K562 (cell line): ENCODE measurements around the gene RNF25. TPM values are rescaled to one million over a fixed set of nuclear protein-coding genes. Genes with fewer than 3 reads are reported as not detected.

Experiments used
- CREB1 ChIP-seq, 2 experiments: sonication (generic) in 1 of 2; formaldehyde crosslinking in 1 of 2; IDR thresholded peaks; 2 replicates each; pipeline versions ENCODE4 v1.6.1 to v1.8.0; 2012 to 2022; ENCODE audit warnings: inconsistent platforms in 1 of 2, mild to moderate bottlenecking in 1 of 2, missing genetic modification reagents in 1 of 2, moderate library complexity in 1 of 2
- CTCFL ChIP-seq: IDR thresholded peaks from 2 replicates; pipeline ENCODE4 v1.6.1; 2011; ENCODE audit warnings: borderline replicate concordance, low read depth, mild to moderate bottlenecking, moderate library complexity, low read length; ENCODE audit not compliant: insufficient read depth, poor library complexity, severe bottlenecking
- DLX4 ChIP-seq: fragments of 250-450 bp; sonication (Bioruptor Pico); IDR thresholded peaks from 2 replicates; pipeline ENCODE4 v1.6.1; 2021; ENCODE audit warnings: mild to moderate bottlenecking
- ETS2 ChIP-seq: IDR thresholded peaks from 2 replicates; pipeline ENCODE4 v1.6.1; 2016; ENCODE audit warnings: borderline replicate concordance, missing genetic modification characterization, mild to moderate bottlenecking, moderate library complexity, missing compliant biosample characterization; ENCODE audit not compliant: poor library complexity, severe bottlenecking
- ETV6 ChIP-seq, 3 experiments: fragments of 150-350 bp in 1 of 3; sonication (generic) in 1 of 3; formaldehyde crosslinking in 1 of 3; IDR thresholded peaks; 2 replicates each; pipeline versions ENCODE4 v1.6.1 to v1.8.0; 2014 to 2022; ENCODE audit warnings: borderline replicate concordance in 2 of 3, low read depth in 2 of 3, antibody characterized with exemption in 1 of 3, low read length in 1 of 3, mild to moderate bottlenecking in 1 of 3, missing genetic modification reagents in 1 of 3
- GTF2B ChIP-seq: IDR thresholded peaks from 2 replicates; pipeline ENCODE4 v1.6.1; 2011; ENCODE audit not compliant: insufficient read length; ENCODE audit errors: extremely low read depth
- HMGXB4 ChIP-seq: sonication (generic); formaldehyde crosslinking; IDR thresholded peaks from 2 replicates; pipeline ENCODE4 v1.8.1; 2023; ENCODE audit warnings: mild to moderate bottlenecking, missing genetic modification reagents
- IRF2 ChIP-seq: sonication (generic); formaldehyde crosslinking; IDR thresholded peaks from 2 replicates; pipeline ENCODE4 v1.8.1; 2022; ENCODE audit warnings: mild to moderate bottlenecking, missing genetic modification reagents
- MED1 ChIP-seq: sonication (generic); formaldehyde crosslinking; IDR thresholded peaks from 2 replicates; pipeline ENCODE4 v1.8.1; 2023; ENCODE audit warnings: missing genetic modification reagents, borderline replicate concordance
- NR2C1 ChIP-seq, 2 experiments: fragments of 450-650 bp; IDR thresholded peaks; 2 replicates each; pipeline ENCODE4 v1.6.1; 2017; ENCODE audit warnings: mild to moderate bottlenecking in 2 of 2, antibody characterized with exemption in 1 of 2, inconsistent platforms in 1 of 2, missing compliant biosample characterization in 1 of 2, missing genetic modification characterization in 1 of 2
- SRSF9 ChIP-seq: fragments of 200-400 bp; formaldehyde crosslinking; IDR thresholded peaks from 2 replicates; pipeline ENCODE4 v1.6.1; 2017; ENCODE audit warnings: low read depth, low read length, borderline replicate concordance
- TGIF2 ChIP-seq: sonication (generic); formaldehyde crosslinking; IDR thresholded peaks from 2 replicates; pipeline ENCODE4 v1.8.1; 2022; ENCODE audit warnings: mild to moderate bottlenecking, missing genetic modification reagents, moderate library complexity
- XRCC5 ChIP-seq: fragments of 200-400 bp; formaldehyde crosslinking; IDR thresholded peaks from 2 replicates; pipeline ENCODE4 v1.6.1; 2017; ENCODE audit warnings: low read depth, mild to moderate bottlenecking, low read length
- ZKSCAN8 ChIP-seq: fragments of 200-800 bp; sonication (Bioruptor generic); IDR thresholded peaks from 2 replicates; pipeline ENCODE4 v1.6.1; 2016; ENCODE audit warnings: missing genetic modification characterization, missing compliant biosample characterization
- ZNF12 ChIP-seq: sonication (generic); formaldehyde crosslinking; IDR thresholded peaks from 2 replicates; pipeline ENCODE4 v1.4.0; 2020; ENCODE audit warnings: mild to moderate bottlenecking, missing genetic modification reagents
- ZNF224 ChIP-seq: sonication (generic); formaldehyde crosslinking; IDR thresholded peaks from 2 replicates; pipeline ENCODE4 v1.8.0; 2022; ENCODE audit warnings: mild to moderate bottlenecking, missing genetic modification reagents
- ZNF384 ChIP-seq: IDR thresholded peaks from 2 replicates; pipeline ENCODE4 v1.6.1; 2012; ENCODE audit warnings: low read depth, low read length, improper control_type of control experiment
- ZNF507 ChIP-seq: conservative IDR thresholded peaks from 2 replicates; pipeline ENCODE4 v1.6.1; 2017; ENCODE audit warnings: missing genetic modification characterization, missing compliant biosample characterization
- polyA plus RNA-seq, 8 experiments: library from polyadenylated mRNA; depleted of rRNA in 4 of 8; stranded (reverse) in 5 of 8; unstranded in 3 of 8; fragments of >200 nt; fragmentation: Nextera tagmentation in 2 of 8; fragmentation: Illumina TruSeq in 1 of 8; extraction: Ambion mirVana in 2 of 8; extraction: Trizol in 1 of 8; gene quantifications; 2 replicates each; pipeline versions ENCODE4 v1.2.1 to v1.2.3, GENCODE V29; 2011 to 2014; ENCODE audit warnings: inconsistent platforms in 1 of 8, missing spikeins in 1 of 8
- total RNA-seq, 7 experiments: library from RNA; depleted of rRNA in 6 of 7; stranded (reverse); fragments of >200 nt in 6 of 7; fragmentation: Illumina TruSeq in 2 of 7; extraction: Trizol in 2 of 7; gene quantifications; 2 replicates each; pipeline versions ENCODE4 v1.2.1 to v1.2.3, GENCODE V29; 2011 to 2021; ENCODE audit warnings: low replicate concordance in 1 of 7
- TF ChIP-seq, protein P1 (sequence below): sonication (generic); formaldehyde crosslinking; IDR thresholded peaks from 2 replicates; pipeline ENCODE4 v1.8.1; 2023; ENCODE audit warnings: mild to moderate bottlenecking, missing genetic modification reagents, moderate library complexity

RNF25 gene
- total and polyA plus RNA-seq, 9 of the 15 experiments (the other 6 are each of a cell fraction or from before 2014, with no cell fraction given) = 2.3 to 49.8 (median 20.5) TPM

GRCh38 chr2:218671654-218672566, at the start of gene RNF25, which contains the start of gene STK36 (continued):
- peak; percentile 17 for TF ChIP-seq CTCFL
- TF ChIP-seq DLX4 (CRISPR knock-in tag) = no peak
- no peak for TF ChIP-seq HMGXB4 (CRISPR knock-in tag)
- TF ChIP-seq CREB1 (IDR thresholded peaks at IDR 0.05) = no peak
- no peak for TF ChIP-seq CREB1 (CRISPR knock-in tag; IDR thresholded peaks at IDR 0.05)
- no peak for TF ChIP-seq ZNF12 (CRISPR knock-in tag)
- TF ChIP-seq ZNF507 (tag) = no peak
- TF ChIP-seq ZKSCAN8 = no peak
- TF ChIP-seq ETS2 (tag) = no peak
- no peak for TF ChIP-seq XRCC5
- TF ChIP-seq TGIF2 (CRISPR knock-in tag) = no peak
- TF ChIP-seq IRF2 (CRISPR knock-in tag) = no peak
- no peak for TF ChIP-seq SRSF9
- TF ChIP-seq, protein P1, sequence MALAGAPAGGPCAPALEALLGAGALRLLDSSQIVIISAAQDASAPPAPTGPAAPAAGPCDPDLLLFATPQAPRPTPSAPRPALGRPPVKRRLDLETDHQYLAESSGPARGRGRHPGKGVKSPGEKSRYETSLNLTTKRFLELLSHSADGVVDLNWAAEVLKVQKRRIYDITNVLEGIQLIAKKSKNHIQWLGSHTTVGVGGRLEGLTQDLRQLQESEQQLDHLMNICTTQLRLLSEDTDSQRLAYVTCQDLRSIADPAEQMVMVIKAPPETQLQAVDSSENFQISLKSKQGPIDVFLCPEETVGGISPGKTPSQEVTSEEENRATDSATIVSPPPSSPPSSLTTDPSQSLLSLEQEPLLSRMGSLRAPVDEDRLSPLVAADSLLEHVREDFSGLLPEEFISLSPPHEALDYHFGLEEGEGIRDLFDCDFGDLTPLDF = no peak
- TF ChIP-seq GTF2B = no peak
- peak; percentile 84 to 96; a peak in 3 of 4 replicates for TF ChIP-seq ETV6 (IDR thresholded peaks at IDR 0.05; ENCODE audit: borderline replicate concordance in 1 of 2, low read depth in 2 of 2, low read length in 1 of 2)
- TF ChIP-seq ETV6 (CRISPR knock-in tag; IDR thresholded peaks at IDR 0.05; ENCODE audit: borderline replicate concordance) = no peak
- TF ChIP-seq ZNF384 = no peak
- TF ChIP-seq ZNF224 (CRISPR knock-in tag) = no peak
- TF ChIP-seq NR2C1 (IDR thresholded peaks at IDR 0.05) = peak; percentile 21; the same call in 1 of the 2 replicates
- 0 out of 2 replicates have a peak, but pooled peaks have one; percentile 31 for TF ChIP-seq NR2C1 (tag; IDR thresholded peaks at IDR 0.05)
- TF ChIP-seq MED1 (CRISPR knock-in tag) = no peak
